ENCODE measurements around the gene EFHD1. TPM values are rescaled to one million over a fixed set of nuclear protein-coding genes. Genes with fewer than 3 reads are reported as not detected.
A peak's percentile ranks its signal among the peaks of the same experiment; 100 is the strongest.
"Not testable (repeated sequence)": the region's sequence is repeated elsewhere in the genome, so short reads cannot be mapped to it uniquely, and the experiment has no call there.

The EFHD1 gene
- total RNA-seq, 1 experiment from 2014 or later = 0.52 TPM

GRCh38 chr2:232689152-232689910 lies 55.9 kb downstream of the EFHD1 start:
- peak; percentile 63 for DNase-seq (ENCODE audit: low read depth)

- not testable (repeated sequence) for DNase-seq (ENCODE audit: low read depth)
Measured at GRCh38 chr2:232691117-232691516, 57.7 kb downstream of the EFHD1 start.

- no peak for DNase-seq (ENCODE audit: low read depth)
Measured at GRCh38 chr2:232693344-232693743, 59.9 kb downstream of the EFHD1 start.

DNA sequence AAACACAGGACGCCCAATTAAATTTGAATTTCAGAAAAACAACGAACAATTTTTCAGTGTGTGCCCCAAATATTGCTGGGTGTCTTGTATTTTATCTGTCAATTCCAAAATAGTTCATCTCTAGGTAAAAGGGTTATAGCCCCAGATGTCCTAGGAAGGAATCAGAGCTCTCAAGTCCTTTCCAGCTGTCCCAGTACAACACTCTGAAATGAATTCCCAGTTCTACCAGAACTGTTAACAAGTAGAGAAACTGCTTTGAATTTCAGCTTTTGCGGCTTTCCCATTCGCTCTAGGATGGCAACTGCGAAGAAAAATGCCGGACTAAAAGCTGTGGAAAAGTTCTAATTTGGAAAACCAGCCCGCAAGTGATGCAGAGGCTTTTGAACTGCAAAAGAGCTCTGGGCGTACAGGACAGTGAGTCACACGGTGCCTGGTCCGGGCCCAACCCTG lies 63.2 kb downstream of the EFHD1 start:
- DNase-seq (ENCODE audit: low read depth) = no peak

- DNase-seq (ENCODE audit: low read depth) = peak; percentile 96
Measured at GRCh38 chr2:232697059-232697806, 63.8 kb downstream of the EFHD1 start, which contains the start of gene GIGYF2. Gene GIGYF2 (plus strand): TSS chr2:232697331. CDS start chr2:232735198, 37,867 bp downstream.

- DNase-seq (ENCODE audit: low read depth) = peak; percentile 41
Measured at GRCh38 chr2:232697807-232698110, 64.4 kb downstream of the EFHD1 start.

GRCh38 chr2:232698556-232699091 lies 65.2 kb downstream of the EFHD1 start:
- no peak for DNase-seq (ENCODE audit: low read depth)

DNA sequence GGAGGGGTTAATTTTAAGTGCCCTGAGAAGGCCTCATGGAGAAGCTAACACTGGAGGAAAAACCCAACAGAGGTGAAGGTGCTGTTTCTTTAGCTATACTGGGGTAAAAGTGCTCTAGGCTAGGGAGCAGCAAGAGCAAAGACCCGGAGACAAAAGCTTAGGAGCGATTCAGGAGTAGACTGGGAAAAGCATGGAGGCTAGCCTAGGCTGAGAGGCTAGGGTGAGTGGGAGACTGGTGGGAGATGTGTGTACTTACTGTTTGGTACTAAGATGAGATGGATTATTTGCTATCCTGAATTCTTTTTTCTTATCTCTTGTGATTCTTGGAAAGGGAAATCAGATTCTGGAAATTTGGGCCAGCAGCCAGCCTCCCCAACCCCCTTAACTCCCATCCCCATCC lies 65.7 kb downstream of the EFHD1 start:
- DNase-seq (ENCODE audit: low read depth) = no peak

- DNase-seq (ENCODE audit: low read depth) = no peak
Measured at GRCh38 chr2:232700154-232700553, 66.8 kb downstream of the EFHD1 start.

GRCh38 chr2:232707076-232707475 lies 73.7 kb downstream of the EFHD1 start:
- no peak for DNase-seq (ENCODE audit: low read depth)

- DNase-seq (ENCODE audit: low read depth) = no peak
Measured at GRCh38 chr2:232713505-232713904, 80.1 kb downstream of the EFHD1 start.

- no peak for DNase-seq (ENCODE audit: low read depth)
Measured at GRCh38 chr2:232714969-232715368, 81.6 kb downstream of the EFHD1 start.

DNA sequence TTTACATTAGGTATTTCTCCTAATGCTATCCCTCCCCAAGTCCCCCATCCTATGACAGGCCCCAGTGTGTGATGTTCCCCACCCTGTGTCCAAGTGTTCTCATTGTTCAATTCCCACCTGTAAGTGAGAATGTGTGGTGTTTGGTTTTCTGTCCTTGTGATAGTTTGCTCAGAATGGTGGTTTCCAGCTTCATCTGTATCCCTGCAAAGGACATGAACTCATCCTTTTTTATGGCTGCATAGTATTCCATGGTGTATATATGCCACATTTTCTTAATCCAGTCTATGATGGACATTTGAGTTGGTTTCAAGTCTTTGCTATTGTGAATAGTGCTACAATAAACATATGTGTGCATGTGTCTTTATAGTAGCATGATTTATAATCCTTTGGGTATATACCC lies 86.7 kb downstream of the EFHD1 start:
- not testable (repeated sequence) for DNase-seq (ENCODE audit: low read depth)

- no peak for DNase-seq (ENCODE audit: low read depth)
Measured at GRCh38 chr2:232721261-232721660, 87.9 kb downstream of the EFHD1 start.

DNA sequence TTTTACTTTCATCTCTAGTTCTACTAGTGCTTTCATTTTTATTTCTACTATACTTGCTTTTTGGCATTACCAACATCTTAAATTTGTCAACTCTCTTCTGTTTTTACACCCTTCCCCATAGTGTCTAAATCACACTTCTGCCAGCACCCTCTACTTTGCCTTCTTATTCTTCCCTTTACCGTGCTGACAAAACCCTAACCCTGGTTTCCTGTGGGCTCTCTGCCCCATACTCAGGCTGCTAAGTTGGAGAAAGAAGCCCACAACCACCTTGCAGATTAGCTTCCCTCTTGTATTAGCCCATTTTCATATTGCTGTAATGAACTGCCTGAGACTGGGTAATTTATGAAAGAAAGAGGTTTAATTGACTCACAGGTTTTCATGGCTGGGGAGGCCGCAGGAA lies 88.5 kb downstream of the EFHD1 start:
- no peak for DNase-seq (ENCODE audit: low read depth)

- DNase-seq (ENCODE audit: low read depth) = no peak
Measured at GRCh38 chr2:232723027-232723426, 89.6 kb downstream of the EFHD1 start.

DNA sequence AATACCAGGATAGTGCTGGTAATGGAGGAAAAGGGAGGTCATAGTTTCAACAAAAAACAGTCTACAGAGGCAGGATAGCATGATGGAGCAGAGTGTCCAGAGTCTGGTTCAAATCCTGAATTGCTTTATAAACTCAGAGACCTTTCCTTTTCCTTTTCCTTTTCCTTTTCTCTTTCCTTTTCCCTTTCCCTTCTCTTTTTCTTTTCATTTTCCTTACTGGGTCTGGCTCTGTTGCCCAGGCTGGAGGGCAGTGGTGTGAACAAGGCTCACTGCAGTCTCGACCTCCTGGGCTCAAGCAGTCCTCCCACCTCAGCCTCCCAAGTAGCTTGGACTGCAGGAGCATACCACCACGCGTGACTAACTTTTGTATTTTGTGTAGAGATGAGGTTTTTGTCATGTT lies 95.4 kb downstream of the EFHD1 start:
- no peak for DNase-seq (ENCODE audit: low read depth)

- no peak for DNase-seq (ENCODE audit: low read depth)
Measured at GRCh38 chr2:232731470-232731869, 98.1 kb downstream of the EFHD1 start.

All from LHCN-M2 (cell line).